ENCODE measurements around the gene ATP6V1C2.

- TF ChIP-seq CTCF (IDR thresholded peaks at IDR 0.05; ENCODE audit: low read depth, low read length) (no peak), EZH2phosphoT487 (IDR thresholded peaks at IDR 0.05; ENCODE audit: low read depth) (no peak)
Measured at GRCh38 chr2:10762651-10763460, 41.4 kb downstream of the ATP6V1C2 start.

Data from OCI-LY3 (cell line).